NCI-H2107 (cell line): Measurements from ENCODE around the gene MYH7.
"Not testable (repeated sequence)": the region's sequence is repeated elsewhere in the genome, so short reads cannot be mapped to it uniquely, and the experiment has no call there.

Experiments used
- DNase-seq: peaks from one replicate; lab custom pipeline; 2025; lab: John Stamatoyannopoulos, UW

Gene MYH7

DNA sequence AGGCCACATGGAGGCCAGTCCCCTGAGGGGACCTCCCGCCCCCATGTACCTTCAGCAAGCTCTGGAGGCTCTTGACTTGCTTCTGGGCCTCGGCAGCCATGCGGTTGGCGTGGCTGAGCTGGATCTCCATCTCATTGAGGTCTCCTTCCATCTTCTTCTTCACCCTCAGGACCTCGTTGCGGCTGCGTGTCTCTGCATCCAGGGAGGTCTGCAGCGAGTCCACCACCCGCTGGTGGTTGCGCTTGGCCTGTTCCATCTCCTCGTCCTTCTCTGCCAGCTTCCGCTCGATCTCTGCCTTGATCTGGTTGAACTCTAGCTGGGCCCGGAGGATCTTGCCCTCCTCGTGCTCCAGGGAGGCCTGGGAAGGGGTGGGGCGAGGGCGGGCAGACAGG lies 49.2 kb downstream of the MYH7 start:
- not testable (repeated sequence) for DNase-seq

DNA sequence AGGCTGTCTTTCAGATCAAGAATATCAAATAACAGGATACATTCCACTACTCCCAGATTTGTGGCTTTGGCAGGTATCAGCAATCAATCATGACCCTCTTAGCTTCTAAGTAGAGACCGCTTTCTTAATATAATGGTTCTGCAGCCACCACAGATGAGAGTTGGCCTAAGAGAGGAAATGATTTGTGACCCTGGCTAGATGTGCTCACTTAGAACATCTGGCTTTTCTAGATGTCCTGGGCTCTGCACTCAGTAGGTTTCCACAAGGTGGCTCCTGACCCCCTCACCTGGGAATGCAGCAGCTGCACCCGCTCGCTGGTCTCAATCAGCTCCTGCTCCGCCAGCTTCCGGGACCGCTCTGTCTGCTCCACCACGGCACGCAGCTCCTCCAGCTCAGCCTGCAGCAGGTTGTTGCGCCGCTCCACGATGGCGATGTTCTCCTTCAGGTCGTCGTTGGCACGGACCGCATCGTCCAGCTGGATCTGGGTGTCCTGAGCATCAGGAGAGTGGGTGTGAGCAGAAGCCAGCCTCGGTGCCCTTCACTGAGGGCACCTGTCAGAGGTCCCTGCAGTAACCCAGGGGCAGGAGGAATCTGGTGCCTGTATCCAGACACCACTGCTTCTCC lies 49.7 kb downstream of the MYH7 start:
- no peak for DNase-seq

DNA sequence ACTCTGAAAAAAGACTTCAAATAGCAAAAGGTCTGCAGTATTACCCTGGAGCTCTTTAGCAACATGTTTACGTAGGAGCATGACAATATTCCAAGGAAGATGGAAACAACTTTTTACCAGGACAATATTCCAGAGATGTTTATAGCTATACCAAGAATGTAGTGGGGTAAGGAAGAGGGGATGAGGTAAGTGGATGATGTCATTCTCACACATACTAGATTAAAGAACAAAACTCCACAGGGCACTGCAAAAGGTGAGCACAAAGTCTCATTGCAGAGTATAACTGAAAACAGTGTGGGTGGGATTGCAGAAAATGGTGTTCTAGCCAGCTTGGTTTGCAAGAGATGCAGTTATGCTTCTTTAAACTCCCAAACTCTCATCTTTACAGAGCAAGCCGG lies 50.2 kb downstream of the MYH7 start:
- no peak for DNase-seq

DNA sequence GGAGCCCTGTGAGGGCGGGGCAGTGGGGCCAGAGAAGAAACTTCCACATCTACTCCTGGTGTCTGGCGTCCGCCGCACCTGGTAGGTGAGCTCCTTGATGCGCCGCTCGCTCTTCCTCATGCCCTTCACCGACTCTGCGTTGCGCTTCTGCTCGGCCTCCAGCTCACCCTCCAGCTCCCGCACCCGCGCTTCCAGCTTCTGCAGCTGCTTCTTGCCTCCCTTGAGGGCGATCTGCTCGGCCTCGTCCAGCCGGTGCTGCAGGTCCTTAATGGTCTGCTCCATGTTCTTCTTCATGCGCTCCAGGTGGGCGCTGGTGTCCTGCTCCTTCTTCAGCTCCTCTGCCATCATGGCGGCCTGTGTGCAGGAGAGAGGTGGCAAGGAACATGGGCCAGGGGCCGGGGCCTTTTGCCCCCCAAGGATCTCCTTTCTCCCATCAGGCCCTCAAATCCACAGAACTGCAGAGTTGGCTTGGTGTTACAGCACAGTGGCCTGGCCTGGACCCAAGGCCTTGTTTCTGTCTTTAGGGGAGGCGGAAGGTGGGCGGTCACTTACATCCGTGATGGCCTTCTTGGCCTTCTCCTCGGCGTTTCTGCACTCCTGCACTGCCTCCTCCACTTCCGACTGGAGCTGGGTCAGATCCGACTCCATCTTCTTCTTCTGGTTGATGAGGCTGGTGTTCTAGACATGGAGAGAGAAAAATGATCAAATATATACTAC lies 50.9 kb downstream of the MYH7 start:
- DNase-seq, result no peak

DNA sequence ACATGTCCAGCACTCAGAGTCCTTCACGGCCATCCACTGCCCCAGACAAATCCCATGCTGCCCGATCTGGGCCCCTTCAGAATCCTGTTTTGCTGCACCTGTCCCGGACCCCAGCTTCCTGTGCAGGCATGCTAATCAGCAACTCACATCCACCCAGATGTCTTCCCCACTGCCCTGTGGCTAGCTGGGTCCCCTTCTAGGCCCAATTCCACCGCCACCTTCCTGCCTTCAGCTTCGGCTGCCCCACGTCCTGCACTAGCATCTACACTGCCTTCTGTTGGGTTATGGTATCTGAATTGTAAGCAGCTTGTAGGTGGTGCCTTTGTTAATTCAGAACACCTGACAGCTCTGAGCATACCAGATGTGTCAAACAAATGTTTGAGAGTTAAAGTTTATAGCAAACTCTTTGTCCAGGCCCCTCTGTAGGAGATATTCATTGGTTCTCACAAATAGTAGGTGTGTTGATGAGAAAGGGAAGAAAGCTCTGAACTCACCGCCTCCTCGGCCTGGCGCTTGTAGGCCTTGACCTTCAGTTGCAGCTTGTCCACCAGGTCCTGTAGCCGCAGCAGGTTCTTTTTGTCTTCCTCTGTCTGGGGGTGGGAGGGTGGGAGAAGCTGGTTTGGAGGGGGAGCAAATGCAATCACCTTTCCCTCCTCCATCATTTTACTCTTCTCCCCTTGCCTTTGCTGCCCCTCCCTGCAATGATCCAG lies 52.6 kb downstream of the MYH7 start:
- no peak for DNase-seq

DNA sequence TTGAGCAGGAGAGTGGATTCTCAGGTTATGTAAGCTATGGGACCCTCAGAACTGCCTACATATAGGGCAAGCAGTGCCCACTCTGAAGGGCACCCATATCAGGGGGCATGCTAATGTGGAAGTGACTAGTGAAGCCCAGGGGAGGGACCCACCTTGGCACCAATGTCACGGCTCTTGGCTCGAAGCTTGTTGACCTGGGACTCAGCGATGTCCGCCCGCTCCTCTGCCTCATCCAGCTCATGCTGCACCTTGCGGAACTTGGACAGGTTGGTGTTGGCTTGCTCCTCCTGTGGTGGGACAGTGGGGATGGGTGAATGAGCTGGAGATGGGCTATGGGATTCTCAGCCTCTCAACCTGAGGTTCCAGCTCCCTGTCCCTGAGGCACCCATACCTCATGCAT lies 53.2 kb downstream of the MYH7 start:
- DNase-seq, result no peak

DNA sequence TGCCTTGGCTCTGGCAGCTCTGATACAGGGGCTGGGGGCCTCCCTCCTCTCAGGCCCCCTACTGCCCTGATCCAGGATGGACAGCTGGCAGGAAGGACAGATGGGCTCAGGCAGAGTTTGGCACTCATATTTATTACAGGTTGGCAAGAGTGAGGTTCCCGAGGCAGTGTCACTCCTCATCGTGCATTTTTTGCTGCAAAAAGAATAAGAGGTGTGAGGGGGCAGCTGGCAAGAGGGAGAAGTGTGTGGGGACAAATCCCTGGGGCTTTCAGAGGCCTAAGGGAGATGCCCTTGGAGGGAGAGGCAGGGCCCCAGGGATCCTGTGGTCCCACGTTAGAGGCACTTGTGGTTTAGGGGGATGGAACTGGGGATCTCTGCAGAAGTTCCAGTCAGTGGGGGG lies 53.6 kb downstream of the MYH7 start:
- no peak for DNase-seq

DNA sequence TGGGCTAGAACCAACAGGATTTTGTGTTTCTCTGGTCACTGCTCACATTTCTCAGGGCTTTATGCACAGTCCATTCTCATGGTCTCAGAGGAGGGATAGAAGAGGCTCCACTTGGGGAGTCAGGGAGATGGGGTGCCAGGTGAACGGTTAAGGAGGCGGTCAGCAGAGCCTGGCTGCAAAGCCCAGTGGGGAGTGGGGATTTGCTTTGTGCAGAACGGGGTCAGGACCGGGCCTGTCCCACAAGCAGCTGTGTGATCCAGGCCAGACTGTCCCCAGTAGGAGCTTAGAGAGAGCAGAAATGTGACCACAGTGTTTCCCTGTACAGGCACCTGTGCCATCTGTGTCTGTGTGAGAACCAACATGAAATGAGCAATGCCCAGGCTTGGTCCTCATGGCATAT lies 54.5 kb downstream of the MYH7 start:
- DNase-seq, result no peak

DNA sequence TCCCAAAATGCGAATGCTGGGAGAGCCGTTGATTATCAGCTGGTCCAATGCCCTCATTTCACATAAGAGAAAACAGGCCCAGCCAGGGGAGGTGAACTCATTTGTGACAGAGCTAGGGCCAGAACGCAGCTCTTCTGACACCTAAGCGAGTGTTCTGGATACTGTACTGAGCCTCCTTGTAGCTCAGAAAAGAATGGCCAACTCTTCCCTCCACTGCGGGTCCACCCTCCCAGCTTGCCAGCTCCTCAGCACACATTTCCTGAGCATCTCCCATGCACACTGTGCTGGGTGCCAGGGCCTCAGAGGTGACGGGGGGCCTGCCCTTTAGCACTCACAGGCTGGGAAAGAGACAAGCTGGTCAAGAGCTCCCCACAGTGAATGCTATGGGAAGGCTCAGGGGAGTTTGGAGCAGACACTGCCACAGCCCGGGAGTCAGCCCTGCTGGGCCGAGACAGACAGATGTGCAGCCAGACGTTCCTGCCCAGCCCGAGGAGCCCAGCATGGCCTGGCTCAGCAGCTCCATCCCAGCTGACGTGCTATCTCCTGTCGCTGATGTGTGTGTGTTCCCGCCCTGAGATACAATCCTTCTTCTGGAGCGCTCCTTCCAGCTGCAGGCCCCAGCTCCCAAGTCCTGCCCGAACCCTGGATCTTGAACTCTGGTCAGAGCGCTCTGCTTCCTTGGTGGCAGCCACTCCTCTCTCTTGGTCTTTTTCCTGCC lies 55.1 kb downstream of the MYH7 start:
- no peak for DNase-seq

DNA sequence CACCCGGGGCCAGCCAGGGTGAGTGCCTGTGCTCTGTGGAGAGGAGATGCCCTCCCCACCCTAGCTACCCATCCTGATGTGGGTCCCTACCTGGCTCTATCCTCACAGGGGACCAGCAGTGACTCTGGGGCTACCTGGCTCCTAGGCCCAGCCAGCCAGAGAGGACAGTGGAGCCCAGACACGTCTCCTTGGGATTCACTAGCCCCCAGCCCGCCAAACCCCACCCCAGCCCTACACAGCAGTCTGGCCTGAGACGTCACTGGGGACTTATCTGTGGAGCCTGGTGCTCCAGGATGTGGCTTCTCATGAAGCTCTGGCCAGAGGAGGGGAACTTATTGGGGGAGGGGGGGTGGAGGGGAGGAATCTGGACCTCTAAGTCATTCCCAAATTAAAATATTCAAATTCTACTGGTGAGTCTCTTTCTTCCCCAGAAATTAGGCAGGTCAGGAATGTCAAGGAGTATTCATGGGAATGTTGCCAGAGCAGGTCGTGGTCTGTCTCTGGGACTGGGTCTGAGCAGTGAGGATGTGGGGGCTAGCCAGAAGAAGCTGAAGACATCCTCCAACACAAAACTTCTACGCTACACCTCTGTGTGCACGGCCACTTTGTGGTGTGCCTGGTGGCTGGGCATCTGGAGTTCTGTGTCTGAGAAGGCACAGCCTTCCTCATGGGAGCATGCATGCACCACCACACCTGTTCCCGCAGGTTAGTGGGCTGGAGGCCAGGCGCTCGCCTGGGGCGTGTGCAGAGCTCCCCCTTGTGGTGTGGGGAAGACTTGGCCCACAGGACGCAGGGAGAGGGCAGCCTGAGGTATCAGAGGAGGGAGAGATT lies 55.9 kb downstream of the MYH7 start:
- DNase-seq, result peak; percentile 86

DNA sequence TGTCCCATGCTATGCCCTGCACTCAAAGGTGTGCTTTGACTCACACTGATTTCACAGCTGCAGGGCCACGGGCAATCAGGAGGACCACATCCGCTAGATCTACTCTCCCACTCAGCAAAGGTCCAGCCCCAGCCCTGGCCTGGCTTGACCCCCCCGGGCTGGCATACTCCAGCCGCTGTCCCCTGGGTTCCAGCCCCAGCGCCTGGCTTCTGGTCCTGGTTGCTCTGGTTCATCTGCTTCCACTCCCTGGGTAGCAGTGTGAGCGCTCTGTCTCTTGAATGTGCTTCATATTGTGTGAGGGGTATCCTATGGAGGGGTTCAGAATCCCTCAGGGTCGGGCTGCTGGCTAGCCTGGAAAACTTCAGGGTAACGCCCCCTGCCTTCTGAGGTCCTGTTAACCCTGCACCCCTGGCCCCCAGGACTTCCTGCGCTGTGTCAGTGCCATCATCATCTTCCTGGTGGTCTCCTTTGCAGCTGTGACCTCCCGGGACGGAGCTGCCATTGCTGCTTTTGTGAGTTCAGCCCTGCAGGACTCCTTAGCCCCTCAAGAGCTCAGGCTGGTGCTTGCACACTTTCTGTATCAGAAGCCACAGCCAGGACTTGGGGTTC lies 56.7 kb downstream of the MYH7 start:
- DNase-seq, result no peak

DNA sequence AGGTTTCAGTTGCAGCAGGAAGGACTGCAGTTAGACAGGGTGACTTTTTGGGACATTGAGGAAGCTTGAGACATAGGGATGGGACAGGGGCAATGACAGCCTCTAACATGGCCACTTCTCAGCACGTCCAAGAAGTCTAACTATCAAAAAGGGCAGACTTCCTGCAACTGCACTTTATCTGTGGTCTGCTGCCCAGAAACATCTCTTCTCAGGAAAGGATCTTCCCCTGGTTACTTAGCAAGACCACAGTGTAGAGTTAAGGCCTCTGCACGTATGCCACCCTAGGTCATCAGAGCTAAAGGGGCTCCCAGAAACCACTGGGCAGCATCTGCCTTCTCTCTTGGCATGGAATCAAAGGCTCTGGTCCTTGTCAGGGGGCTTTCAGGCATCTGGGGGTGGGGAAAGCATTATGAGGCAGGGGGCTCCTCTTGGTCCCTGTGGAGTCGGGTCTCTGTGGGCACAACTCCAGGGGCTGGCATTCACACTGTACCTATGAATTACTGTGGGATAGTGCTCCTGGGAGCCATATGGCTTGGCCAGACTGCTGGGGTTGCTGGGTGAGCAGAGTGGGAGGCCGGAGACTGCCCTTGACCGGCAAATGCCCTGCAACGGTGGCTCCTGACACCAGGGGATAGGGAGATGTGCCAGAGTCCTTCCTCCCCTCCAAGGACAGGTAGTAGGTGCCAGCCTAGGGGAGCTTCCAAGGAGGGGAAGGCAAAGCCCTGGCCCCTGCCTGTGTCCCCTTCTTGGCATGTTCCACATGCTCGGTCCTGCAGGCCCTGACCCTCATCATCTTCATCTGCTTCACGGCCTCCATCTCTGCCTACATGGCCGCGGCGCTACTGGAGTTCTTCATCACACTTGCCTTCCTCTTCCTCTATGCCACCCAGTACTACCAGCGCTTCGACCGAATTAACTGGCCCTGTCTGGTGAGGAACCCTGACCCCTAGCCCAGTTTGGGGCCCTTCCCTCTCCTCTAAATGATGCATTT lies 57.6 kb downstream of the MYH7 start:
- DNase-seq, result no peak

DNA sequence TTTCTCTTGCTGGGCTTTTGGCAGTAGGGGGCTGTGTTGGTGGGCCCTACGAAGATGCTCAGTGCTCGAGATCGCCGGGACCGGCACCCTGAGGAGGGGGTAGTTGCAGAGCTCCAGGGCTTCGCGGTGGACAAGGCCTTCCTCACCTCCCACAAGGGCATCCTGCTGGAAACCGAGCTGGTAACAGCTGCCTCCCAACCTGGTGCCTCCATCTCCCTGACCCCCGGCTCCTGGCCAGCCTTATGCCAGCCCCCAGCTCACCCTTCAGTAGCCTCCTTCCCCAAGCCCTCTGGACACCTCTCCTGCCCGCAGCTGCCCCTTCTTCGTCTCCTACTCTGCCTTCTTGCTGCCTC lies 58.3 kb downstream of the MYH7 start:
- no peak for DNase-seq

DNA sequence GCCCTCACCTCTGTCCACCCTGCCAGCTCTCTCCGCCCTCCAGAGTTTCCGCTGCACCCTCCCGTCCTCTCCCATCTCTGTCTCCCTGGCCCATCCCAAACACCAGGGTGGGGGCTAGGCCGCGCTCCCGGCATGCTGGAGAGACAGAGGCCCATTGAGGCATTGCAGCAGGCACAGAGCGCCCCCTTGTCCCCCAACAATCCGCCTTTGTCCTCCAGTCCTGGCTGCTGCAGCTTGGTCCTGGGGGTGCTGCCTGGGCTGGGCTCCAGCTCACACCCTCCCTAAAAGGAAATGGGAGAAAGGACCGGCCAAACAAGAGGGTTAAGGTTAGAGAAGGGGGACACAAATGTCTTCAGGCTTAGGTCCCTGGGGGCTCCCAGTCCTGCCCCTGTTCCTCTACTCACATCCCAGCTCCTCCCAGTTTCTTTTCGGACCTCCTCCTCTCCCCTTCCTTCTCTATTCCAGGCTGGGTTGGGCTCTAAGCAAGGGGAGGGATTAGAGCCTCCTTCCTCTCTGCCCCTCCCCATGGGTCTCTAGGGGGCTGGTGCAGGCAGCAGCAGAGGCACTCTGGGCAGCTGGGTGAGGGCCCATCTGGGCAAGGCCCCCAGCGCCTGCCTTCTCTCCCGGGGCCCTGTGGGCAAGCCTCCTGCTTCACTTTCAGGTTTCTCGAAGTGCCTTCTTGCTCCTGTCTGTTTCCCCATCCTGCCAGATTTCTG lies 58.8 kb downstream of the MYH7 start, which contains the start of gene CMTM5:
CMTM5 (plus strand) TSS at position 565 of the 716 bp plus-strand sequence. CDS start 206 bp downstream, outside the sequence.
- DNase-seq, result no peak

DNA sequence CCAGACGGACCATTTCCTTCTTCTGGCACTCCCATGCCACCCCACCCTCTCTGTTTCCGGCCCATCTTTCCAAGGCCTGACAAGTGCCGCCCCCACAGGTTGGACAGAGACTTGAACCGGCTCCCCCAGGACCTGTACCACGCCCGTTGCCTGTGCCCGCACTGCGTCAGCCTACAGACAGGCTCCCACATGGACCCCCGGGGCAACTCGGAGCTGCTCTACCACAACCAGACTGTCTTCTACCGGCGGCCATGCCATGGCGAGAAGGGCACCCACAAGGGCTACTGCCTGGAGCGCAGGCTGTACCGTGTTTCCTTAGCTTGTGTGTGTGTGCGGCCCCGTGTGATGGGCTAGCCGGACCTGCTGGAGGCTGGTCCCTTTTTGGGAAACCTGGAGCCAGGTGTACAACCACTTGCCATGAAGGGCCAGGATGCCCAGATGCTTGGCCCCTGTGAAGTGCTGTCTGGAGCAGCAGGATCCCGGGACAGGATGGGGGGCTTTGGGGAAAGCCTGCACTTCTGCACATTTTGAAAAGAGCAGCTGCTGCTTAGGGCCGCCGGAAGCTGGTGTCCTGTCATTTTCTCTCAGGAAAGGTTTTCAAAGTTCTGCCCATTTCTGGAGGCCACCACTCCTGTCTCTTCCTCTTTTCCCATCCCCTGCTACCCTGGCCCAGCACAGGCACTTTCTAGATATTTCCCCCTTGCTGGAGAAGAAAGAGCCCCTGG lies 59.8 kb downstream of the MYH7 start:
- DNase-seq, result no peak

DNA sequence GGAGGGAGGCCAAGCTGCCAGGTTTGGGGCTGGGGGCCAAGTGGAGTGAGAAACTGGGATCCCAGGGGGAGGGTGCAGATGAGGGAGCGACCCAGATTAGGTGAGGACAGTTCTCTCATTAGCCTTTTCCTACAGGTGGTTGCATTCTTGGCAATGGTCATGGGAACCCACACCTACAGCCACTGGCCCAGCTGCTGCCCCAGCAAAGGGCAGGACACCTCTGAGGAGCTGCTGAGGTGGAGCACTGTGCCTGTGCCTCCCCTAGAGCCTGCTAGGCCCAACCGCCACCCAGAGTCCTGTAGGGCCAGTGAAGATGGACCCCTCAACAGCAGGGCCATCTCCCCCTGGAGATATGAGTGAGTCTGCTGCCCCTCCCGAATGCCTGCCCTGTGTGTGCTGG lies 62.4 kb downstream of the MYH7 start:
- DNase-seq, result no peak

DNA sequence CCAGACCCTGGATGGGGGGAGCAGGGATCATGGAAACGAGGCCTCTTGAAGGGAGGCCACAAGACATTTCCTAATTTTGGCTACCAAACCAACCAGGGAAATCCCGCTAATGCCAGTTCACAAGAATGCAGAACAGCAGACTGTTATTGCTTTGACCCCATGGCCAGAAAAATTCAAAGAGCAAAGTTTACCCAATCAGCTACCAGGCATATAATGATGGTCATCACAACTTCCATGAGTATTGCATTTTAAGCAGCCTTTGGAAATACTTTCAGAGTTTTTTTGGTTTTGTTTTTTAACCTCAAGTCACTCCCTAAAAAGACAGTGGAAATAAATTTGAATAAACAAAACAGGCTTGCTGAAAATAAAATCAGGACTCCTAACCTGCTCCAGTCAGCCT lies 63.0 kb downstream of the MYH7 start, which contains the start of gene IL25:
IL25 (plus strand) TSS at position 301 of the 400 bp plus-strand sequence.
- no peak for DNase-seq

DNA sequence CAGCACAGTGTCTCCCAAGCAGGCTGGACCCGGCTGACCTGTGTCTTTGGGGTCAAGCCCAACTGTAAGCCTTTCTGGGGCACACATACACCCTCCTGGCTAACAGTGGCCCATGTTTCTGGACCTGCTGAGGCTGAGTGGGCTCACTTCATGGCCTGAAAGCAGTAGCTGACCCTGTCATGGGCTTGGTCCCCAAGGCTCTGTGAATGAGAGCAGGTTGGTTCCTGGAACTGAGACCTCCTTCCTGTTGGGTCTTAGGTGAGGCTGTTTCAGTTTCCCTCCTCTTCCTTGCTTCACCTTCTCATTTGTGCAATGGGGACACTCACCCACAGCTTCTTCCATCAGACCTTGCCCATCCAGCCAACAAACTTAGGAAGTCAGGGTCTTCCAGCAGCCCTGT lies 63.6 kb downstream of the MYH7 start:
- DNase-seq, result no peak

DNA sequence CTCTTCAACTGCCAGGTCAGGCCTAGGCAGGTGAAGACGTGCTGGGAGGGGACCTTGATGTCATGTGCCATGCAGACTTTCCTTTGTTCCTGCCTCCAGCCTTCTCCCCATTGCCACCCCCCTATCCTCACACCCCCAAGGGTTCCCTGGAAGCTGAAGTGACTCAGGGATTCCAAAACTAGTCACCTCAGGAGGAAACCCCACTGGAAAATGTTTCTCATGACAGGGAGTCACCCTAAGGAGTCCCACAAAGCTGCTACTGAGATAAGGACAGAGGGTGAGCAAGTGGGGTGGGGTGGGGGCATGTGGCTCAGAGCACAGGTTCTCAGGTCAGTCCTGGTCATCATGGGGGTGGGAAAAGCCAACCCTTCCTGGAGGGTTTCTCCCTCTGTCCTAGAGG lies 65.2 kb downstream of the MYH7 start:
- no peak for DNase-seq
